CD8-positive, alpha-beta memory T cell (primary cell): ENCODE data around the gene BANP. TPM values are rescaled to one million over a fixed set of nuclear protein-coding genes. Genes with fewer than 3 reads are reported as not detected.
"Not testable (repeated sequence)": the region's sequence is repeated elsewhere in the genome, so short reads cannot be mapped to it uniquely, and the experiment has no call there.

Experiments used
- CTCF ChIA-PET: fragments of 350-600 bp; sonication (Branson Sonifier 250); formaldehyde crosslinking; loops from one replicate; lab custom pipeline; 2021; ENCODE audit warnings: antibody characterized with exemption; lab: Charles Lee
- POLR2A ChIA-PET: fragments of 350-600 bp; sonication (Branson Sonifier 250); formaldehyde crosslinking; loops from one replicate; lab custom pipeline; 2021; ENCODE audit warnings: antibody characterized with exemption; lab: Charles Lee
- DNase-seq, 5 donors: peaks; one replicate each; pipeline versions ENCODE4 v3.0.0 to v3.0.0-alpha.2; 2020 to 2022; ENCODE audit warnings: mixed read lengths in 1 of 5
- H3K27ac ChIP-seq: one replicate; pipeline ENCODE4 v1.7.0; 2013; ENCODE audit warnings: low read depth, mild to moderate bottlenecking, low read length, moderate library complexity
- H3K27me3 ChIP-seq: 2 replicates; pipeline ENCODE4 v1.7.0; 2013; ENCODE audit warnings: low read length, mild to moderate bottlenecking; ENCODE audit not compliant: insufficient read depth, poor library complexity, severe bottlenecking
- H3K36me3 ChIP-seq: 2 replicates; pipeline ENCODE4 v1.7.0; 2013; ENCODE audit warnings: mild to moderate bottlenecking, low read length, moderate library complexity; ENCODE audit not compliant: insufficient read depth
- H3K4me1 ChIP-seq: 2 replicates; pipeline ENCODE4 v1.7.0; 2013; ENCODE audit warnings: mild to moderate bottlenecking, low read length, moderate library complexity; ENCODE audit not compliant: insufficient read depth
- H3K4me3 ChIP-seq: 2 replicates; pipeline ENCODE4 v1.7.0; 2013; ENCODE audit warnings: mild to moderate bottlenecking, low read length
- H3K9me3 ChIP-seq: 2 replicates; pipeline ENCODE4 v1.7.0; 2013; ENCODE audit warnings: mild to moderate bottlenecking, low read length
- H3K27ac Mint-ChIP-seq, 8 donors: one replicate each; pipeline ENCODE4 v1.8.0; 2020 to 2021; ENCODE audit warnings: mixed read lengths in 8 of 8, mild to moderate bottlenecking in 6 of 8, inconsistent platforms in 3 of 8, moderate library complexity in 3 of 8
- H3K27me3 Mint-ChIP-seq, 2 donors: one replicate each; pipeline ENCODE4 v1.8.0; 2020 to 2021; ENCODE audit warnings: mixed read lengths in 2 of 2, mild to moderate bottlenecking in 1 of 2, moderate library complexity in 1 of 2
- H3K36me3 Mint-ChIP-seq, 3 donors: one replicate each; pipeline ENCODE4 v1.8.0; 2020 to 2021; ENCODE audit warnings: mixed read lengths in 3 of 3, inconsistent platforms in 1 of 3, mild to moderate bottlenecking in 1 of 3
- H3K4me1 Mint-ChIP-seq, 3 donors: one replicate each; pipeline ENCODE4 v1.8.0; 2020 to 2021; ENCODE audit warnings: mixed read lengths in 3 of 3, inconsistent platforms in 1 of 3, mild to moderate bottlenecking in 1 of 3
- H3K4me3 Mint-ChIP-seq, 7 donors: one replicate each; pipeline ENCODE4 v1.8.0; 2020 to 2021; ENCODE audit warnings: mixed read lengths in 7 of 7, mild to moderate bottlenecking in 6 of 7, moderate library complexity in 4 of 7, inconsistent platforms in 2 of 7
- H3K9me3 Mint-ChIP-seq, 5 donors: one replicate each; pipeline ENCODE4 v1.8.0; 2020 to 2022; ENCODE audit warnings: mixed read lengths in 5 of 5, mild to moderate bottlenecking in 3 of 5, moderate library complexity in 2 of 5, inconsistent platforms in 1 of 5
- polyA plus RNA-seq: library from polyadenylated mRNA; unstranded; fragments of 300-500 nt; fragmentation: Illumina TruSeq; gene quantifications from one replicate; pipeline ENCODE4 v1.2.3, GENCODE V29; 2021
- total RNA-seq, 2 experiments: library from RNA; stranded (reverse); gene quantifications; one replicate each; pipeline ENCODE4 v1.2.3, GENCODE V29; 2021

BANP gene
- total and polyA plus RNA-seq, 3 experiments from 2014 or later, result 28.5 to 32.5 (median 29.5) TPM

- H3K27ac Mint-ChIP-seq, H3K4me1 ChIP-seq, H3K4me3 Mint-ChIP-seq, H3K36me3 ChIP-seq, POLR2A ChIA-PET, H3K9me3 ChIP-seq, CTCF ChIA-PET, H3K4me3 ChIP-seq, DNase-seq, H3K9me3 Mint-ChIP-seq, H3K27me3 Mint-ChIP-seq, H3K27me3 ChIP-seq, H3K27ac ChIP-seq, H3K36me3 Mint-ChIP-seq: not testable (repeated sequence)
- H3K4me1 Mint-ChIP-seq, result peaks cover 6 to 11% (median 11%) of the 10 kb centered on the region in 3 donors
Observed at GRCh38 chr16:88114541-88115228, 163.5 kb downstream of the BANP start.

- Histone ChIP-seq H3K27me3 (no peaks in the 10 kb centered on the region), H3K9me3 (no peaks in the 10 kb centered on the region), H3K4me1 (no peaks in the 10 kb centered on the region), H3K4me3 (no peak overlapping the region), H3K27ac (no peak overlapping the region), H3K36me3 (no peaks in the 10 kb centered on the region)
- Mint-ChIP-seq H3K27ac (no peak overlapping the region), H3K36me3 (peaks cover 0 to 2% (median 0%) of the 10 kb centered on the region in 3 donors), H3K4me1 (peaks cover 4 to 9% (median 8%) of the 10 kb centered on the region in 3 donors), H3K4me3 (no peak overlapping the region), H3K9me3 (no peaks in the 10 kb centered on the region), H3K27me3 (peaks cover 4 to 7% of the 10 kb centered on the region in 2 donors)
- ChIA-PET CTCF (no interaction called here), POLR2A (no interaction called here)
- DNase-seq, result no peak
Observed at GRCh38 chr16:88116121-88116520, 164.9 kb downstream of the BANP start.

GRCh38 chr16:88117476-88117868 is 166.2 kb downstream of the BANP start:
- Mint-ChIP-seq H3K36me3 (no peaks in the 10 kb centered on the region), H3K9me3 (no peaks in the 10 kb centered on the region), H3K27ac (no peak overlapping the region), H3K27me3 (peaks cover 4 to 8% of the 10 kb centered on the region in 2 donors), H3K4me1 (no peaks in the 10 kb centered on the region), H3K4me3 (no peak overlapping the region)
- Histone ChIP-seq H3K4me3 (no peak overlapping the region), H3K27me3 (no peaks in the 10 kb centered on the region), H3K27ac (no peak overlapping the region), H3K4me1 (no peaks in the 10 kb centered on the region), H3K9me3 (no peaks in the 10 kb centered on the region), H3K36me3 (no peaks in the 10 kb centered on the region)
- POLR2A ChIA-PET, result no interaction called here
- DNase-seq, result peak in 1 of 5 donors; percentile 23
- CTCF ChIA-PET, result no interaction called here

GRCh38 chr16:88118376-88118775 is 167.1 kb downstream of the BANP start:
- no peaks in the 10 kb centered on the region for H3K4me1 ChIP-seq
- H3K27me3 ChIP-seq, result no peaks in the 10 kb centered on the region
- no peaks in the 10 kb centered on the region for H3K36me3 ChIP-seq
- CTCF ChIA-PET, result no interaction called here
- Mint-ChIP-seq H3K9me3 (no peaks in the 10 kb centered on the region), H3K27me3 (peaks cover 4 to 8% of the 10 kb centered on the region in 2 donors), H3K4me1 (no peaks in the 10 kb centered on the region), H3K27ac (peak overlapping the region in 1 of 8 donors; percentile 65), H3K4me3 (no peak overlapping the region), H3K36me3 (no peaks in the 10 kb centered on the region)
- H3K27ac ChIP-seq, result no peak overlapping the region
- POLR2A ChIA-PET, result no interaction called here
- no peaks in the 10 kb centered on the region for H3K9me3 ChIP-seq
- no peak overlapping the region for H3K4me3 ChIP-seq
- DNase-seq, result peak in 1 of 5 donors; percentile 33

- POLR2A ChIA-PET, CTCF ChIA-PET, H3K9me3 Mint-ChIP-seq: not testable (repeated sequence)
Observed at GRCh38 chr16:88118852-88119741, 167.9 kb downstream of the BANP start.

GRCh38 chr16:88119881-88120751 is 168.9 kb downstream of the BANP start:
- H3K4me3 Mint-ChIP-seq, POLR2A ChIA-PET, H3K27me3 ChIP-seq, H3K36me3 ChIP-seq, H3K27ac ChIP-seq, H3K27me3 Mint-ChIP-seq, H3K36me3 Mint-ChIP-seq, H3K4me1 Mint-ChIP-seq, H3K9me3 ChIP-seq, H3K27ac Mint-ChIP-seq, H3K4me1 ChIP-seq, CTCF ChIA-PET, H3K9me3 Mint-ChIP-seq, H3K4me3 ChIP-seq: not testable (repeated sequence)
- DNase-seq, result peak in 1 of 5 donors; percentile 41

More at GRCh38 chr16:88118852-88119741, 167.9 kb downstream of the BANP start:
- DNase-seq, result peak in 1 of 5 donors; percentile 16
- H3K4me3 Mint-ChIP-seq, H3K27ac ChIP-seq, H3K27ac Mint-ChIP-seq, H3K4me1 Mint-ChIP-seq, H3K36me3 ChIP-seq, H3K27me3 Mint-ChIP-seq, H3K9me3 ChIP-seq, H3K4me3 ChIP-seq, H3K27me3 ChIP-seq, H3K4me1 ChIP-seq, H3K36me3 Mint-ChIP-seq: not testable (repeated sequence)

- peak in 1 of 5 donors; percentile 28 for DNase-seq
- H3K27me3 Mint-ChIP-seq, result peaks cover 2 to 5% of the 10 kb centered on the region in 2 donors
- ChIA-PET POLR2A (no interaction called here), CTCF (no interaction called here)
- H3K36me3 Mint-ChIP-seq, result no peaks in the 10 kb centered on the region
- H3K9me3 ChIP-seq, result no peaks in the 10 kb centered on the region
- no peaks in the 10 kb centered on the region for H3K4me1 Mint-ChIP-seq
- H3K27me3 ChIP-seq, result no peaks in the 10 kb centered on the region
- no peaks in the 10 kb centered on the region for H3K4me1 ChIP-seq
- H3K4me3 ChIP-seq, result no peak overlapping the region
- no peak overlapping the region for H3K27ac Mint-ChIP-seq
- no peak overlapping the region for H3K4me3 Mint-ChIP-seq
- H3K9me3 Mint-ChIP-seq, result no peaks in the 10 kb centered on the region
- no peak overlapping the region for H3K27ac ChIP-seq
- H3K36me3 ChIP-seq, result no peaks in the 10 kb centered on the region
Observed at GRCh38 chr16:88120812-88121211, 169.6 kb downstream of the BANP start.

- CTCF ChIA-PET, H3K9me3 Mint-ChIP-seq, H3K4me1 Mint-ChIP-seq, H3K4me3 Mint-ChIP-seq, H3K4me1 ChIP-seq, H3K4me3 ChIP-seq, H3K27ac ChIP-seq, H3K9me3 ChIP-seq, H3K36me3 Mint-ChIP-seq, H3K36me3 ChIP-seq, POLR2A ChIA-PET, H3K27ac Mint-ChIP-seq, H3K27me3 Mint-ChIP-seq, H3K27me3 ChIP-seq: not testable (repeated sequence)
- peak in 1 of 5 donors; percentile 21 for DNase-seq
Observed at GRCh38 chr16:88121391-88121790, 170.2 kb downstream of the BANP start.
